ENCODE results near the gene MTX1.

MTX1 gene

GRCh38 chr1:155174324-155175280 lies 33.9 kb upstream of the MTX1 start:
- peak; percentile 48 for DNase-seq

- no peak for DNase-seq
Measured at GRCh38 chr1:155175281-155175926, 33.1 kb upstream of the MTX1 start.

- no peak for DNase-seq
Measured at GRCh38 chr1:155175927-155176371, 32.5 kb upstream of the MTX1 start.

- peak; percentile 74 for DNase-seq
Measured at GRCh38 chr1:155176544-155177071, 31.9 kb upstream of the MTX1 start.

- DNase-seq = no peak
Measured at GRCh38 chr1:155177192-155177917, 31.1 kb upstream of the MTX1 start.

DNA sequence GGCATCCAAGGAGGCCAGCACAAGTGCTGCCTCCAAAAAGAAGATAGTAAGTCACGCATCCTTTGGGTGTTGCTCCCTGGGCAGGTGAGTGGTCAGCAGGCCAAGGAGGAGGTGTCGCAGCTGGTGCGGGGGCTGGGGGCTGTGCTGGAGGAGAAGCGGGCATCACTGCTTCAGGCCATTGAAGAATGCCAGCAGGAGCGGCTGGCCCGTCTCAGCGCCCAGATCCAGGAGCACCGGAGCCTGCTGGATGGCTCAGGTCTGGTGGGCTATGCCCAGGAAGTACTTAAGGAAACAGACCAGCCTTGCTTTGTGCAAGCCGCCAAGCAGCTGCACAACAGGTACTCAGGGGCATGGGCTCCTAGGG lies 30.6 kb upstream of the MTX1 start:
- no peak for DNase-seq

- DNase-seq = no peak
Measured at GRCh38 chr1:155178441-155179111, 29.9 kb upstream of the MTX1 start.

- no peak for DNase-seq
Measured at GRCh38 chr1:155179112-155180031, 29.1 kb upstream of the MTX1 start.

DNA sequence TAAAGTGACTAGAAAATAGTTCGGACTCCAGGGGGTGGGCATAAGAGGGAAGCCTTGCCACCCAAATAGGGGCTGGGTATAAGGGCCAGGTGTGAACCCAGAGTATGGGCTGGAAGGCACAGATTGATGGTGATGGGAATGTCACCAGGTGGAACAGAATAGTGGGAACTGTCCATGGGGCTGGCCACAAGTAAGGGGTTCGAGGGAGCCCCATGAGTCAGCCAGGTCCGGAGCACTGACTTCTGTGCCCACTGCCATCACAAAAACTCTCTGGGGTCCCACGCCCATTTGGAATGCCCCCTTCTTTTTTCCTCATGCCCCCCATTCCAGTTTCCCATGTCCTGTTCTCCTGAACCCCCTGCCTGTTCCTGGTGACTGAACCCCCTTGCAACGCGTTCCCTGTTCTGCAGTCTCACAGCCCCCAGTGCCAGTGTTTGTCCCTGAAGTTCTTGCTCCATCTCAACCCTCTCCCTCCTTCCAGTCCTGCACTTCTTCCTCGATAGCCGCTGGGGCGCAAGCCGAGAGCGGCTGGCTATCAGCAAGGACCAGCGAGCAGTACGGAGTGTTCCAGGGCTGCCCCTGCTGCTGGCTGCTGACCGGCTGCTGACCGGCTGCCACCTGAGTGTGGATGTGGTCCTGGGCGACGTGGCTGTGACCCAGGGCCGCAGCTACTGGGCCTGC lies 27.0 kb upstream of the MTX1 start:
- no peak for DNase-seq

DNA sequence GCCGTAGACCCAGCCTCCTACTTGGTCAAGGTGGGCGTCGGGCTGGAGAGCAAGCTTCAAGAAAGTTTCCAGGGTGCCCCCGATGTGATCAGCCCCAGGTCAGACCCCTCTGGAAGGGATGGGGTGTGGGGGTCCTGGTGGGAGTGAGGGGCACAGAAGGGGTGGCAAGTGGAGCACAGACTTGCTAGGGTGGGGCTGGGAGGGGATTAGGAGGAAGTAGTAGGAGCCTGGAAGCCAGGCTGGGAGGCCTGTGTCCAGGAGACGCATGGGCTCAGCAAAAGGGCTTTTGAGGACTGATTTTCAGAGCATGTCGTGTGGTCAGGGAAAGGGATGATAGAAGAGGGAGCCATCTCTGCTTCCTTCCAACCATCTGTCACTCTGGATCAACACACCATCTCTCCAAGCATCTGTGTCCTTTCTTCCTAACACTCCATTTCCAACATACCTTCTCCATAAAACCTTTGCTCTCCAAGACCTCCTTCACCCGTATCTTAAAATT lies 26.4 kb upstream of the MTX1 start:
- no peak for DNase-seq

DNA sequence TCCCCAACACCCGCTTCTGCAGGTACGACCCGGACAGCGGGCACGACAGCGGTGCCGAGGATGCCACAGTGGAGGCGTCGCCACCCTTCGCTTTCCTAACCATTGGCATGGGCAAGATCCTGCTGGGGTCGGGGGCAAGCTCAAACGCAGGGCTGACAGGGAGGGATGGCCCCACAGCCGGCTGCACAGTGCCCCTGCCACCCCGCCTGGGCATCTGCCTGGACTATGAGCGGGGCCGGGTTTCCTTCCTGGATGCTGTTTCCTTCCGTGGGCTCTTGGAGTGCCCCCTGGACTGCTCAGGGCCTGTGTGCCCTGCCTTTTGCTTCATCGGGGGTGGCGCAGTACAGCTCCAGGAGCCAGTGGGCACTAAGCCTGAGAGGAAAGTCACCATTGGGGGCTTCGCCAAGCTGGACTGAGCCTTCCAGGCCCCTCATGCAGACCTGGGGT lies 24.7 kb upstream of the MTX1 start:
- DNase-seq = no peak

GRCh38 chr1:155184351-155184811 lies 24.1 kb upstream of the MTX1 start:
- no peak for DNase-seq

GRCh38 chr1:155184835-155185782 lies 23.4 kb upstream of the MTX1 start:
- no peak for DNase-seq

DNA sequence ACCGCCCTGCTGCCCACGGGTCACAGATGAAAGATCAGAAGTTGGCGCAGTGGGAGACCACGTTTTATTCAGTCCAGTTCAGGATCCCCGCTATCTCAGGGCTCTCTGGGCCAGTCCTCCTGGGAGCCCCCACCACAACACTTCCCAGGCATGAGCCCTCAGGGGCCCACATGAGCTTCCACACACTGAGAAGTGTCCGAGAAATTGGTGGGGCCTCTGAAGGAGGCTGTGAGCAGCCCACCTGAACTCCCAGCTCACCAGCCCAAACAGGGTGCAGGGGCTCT lies 22.8 kb upstream of the MTX1 start:
- DNase-seq = no peak

DNA sequence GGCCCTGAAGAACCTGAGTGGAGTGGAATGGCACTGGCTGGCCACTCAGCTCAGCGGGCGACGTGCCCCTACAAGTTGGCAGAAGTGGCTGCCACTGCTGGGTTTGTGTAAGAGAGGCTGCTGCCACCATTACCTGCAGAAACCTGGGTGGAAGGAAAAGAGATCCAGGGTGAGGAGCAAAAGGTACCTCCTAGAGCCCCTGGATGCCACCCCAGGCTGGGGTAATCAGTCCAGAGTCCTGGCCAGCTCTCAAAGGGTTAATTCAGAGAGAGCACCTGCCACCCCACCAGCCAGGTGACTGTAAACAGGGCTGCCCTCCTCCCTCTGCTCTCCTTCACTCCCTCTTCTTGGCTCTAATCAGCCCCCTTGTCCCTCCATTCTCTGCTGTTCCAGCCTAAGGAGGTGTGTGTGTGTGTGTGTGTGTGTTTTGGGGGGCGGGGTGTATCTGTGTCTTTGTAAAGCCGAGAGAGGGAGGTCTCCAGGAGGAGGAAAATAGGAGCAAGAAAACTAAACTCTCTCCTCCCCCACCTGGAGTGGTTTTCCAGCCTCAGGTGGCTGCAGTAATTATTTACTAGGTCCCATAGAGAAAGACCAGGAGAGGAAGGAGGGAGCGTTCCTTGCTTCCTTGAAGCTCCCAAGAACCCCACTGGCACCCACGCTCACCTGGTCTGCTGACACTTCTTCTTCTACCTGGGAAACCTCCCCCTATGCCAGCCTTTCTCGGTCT lies 22.3 kb upstream of the MTX1 start:
- peak; percentile 64 for DNase-seq

DNA sequence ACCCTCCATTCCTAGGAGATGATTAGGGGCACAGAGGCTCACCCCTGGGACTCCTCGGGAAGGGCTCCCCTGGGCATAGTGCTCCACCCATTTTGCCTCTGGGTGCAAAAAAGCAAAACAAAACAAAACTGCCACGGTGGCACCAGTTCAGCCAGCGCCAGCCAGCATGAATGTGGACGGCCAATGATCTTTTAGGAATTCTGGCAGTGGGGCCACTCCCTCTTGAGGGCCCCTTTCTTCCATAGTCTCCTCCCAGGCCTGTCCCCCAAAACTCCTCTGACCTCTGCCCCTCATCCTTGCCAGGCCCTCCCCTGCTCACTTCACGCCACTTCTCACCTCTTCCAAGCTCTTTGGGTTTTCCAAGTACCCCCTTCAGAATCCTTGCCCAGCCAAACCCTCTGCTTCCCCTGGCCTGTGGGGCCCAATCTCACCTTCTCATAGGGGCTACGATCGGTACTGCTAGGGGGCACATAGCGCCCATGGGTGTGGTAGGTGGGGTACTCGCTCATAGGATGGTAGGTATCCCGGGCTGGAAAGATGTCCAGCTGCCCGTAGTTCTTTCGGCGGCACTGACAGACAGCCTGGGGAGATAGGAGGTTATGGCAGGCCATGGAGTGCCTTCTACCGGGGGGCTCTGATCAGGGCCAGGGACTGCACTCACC lies 21.6 kb upstream of the MTX1 start:
- DNase-seq = no peak

DNA sequence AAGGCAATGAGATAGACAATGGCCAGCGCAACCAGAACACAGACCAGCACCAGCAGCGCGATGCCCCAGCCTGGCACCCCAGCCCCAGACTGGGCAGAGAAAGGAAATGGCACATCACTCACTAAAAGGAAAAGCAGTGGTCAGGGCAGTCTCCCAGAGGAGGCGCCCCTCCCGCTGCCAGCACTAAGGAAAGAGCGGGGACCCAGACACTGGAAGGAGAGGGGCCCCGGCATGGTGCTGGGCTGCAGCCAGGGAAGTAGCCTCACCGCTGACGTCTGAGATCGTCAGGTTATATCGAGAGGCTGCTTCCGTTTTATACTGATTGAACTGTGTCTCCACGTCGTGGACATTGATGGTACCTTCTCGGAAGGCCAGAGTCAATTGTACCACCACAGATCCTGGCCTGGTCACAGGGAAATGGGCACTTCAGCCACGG lies 21.0 kb upstream of the MTX1 start:
- no peak for DNase-seq

- no peak for DNase-seq
Measured at GRCh38 chr1:155188268-155188667, 20.2 kb upstream of the MTX1 start.

All from NCI-H1105 treated with DMSO at 0.1 percent for 48 hours (cell line).